Hepatocyte (in vitro differentiated cells): ENCODE data around the gene CCNK.

Source experiments
- CTCF ChIP-seq: fragments of 200-600 bp; sonication (generic); IDR thresholded peaks from 2 replicates; pipeline ENCODE4 v1.5.1; 2016; ENCODE audit warnings: antibody characterized with exemption, mild to moderate bottlenecking; ENCODE audit not compliant: poor library complexity
- EZH2 ChIP-seq: fragments of 200-600 bp; sonication (generic); IDR thresholded peaks from 2 replicates; pipeline ENCODE4 v1.6.1; 2016; ENCODE audit warnings: antibody characterized with exemption, mild to moderate bottlenecking, borderline replicate concordance

GRCh38 chr14:99475179-99475578 is 6.0 kb upstream of the CCNK start:
- TF ChIP-seq CTCF (no peak), EZH2 (no peak)
